GM12872 (cell line): Measurements from ENCODE around the gene ZBTB49.

Source experiments
- TF ChIP-seq, protein P1 (sequence below): IDR thresholded peaks from 3 replicates; pipeline ENCODE4 v1.5.1; 2011; ENCODE audit warnings: low read depth, mild to moderate bottlenecking, low read length, moderate library complexity; ENCODE audit not compliant: insufficient read depth

The ZBTB49 gene

DNA sequence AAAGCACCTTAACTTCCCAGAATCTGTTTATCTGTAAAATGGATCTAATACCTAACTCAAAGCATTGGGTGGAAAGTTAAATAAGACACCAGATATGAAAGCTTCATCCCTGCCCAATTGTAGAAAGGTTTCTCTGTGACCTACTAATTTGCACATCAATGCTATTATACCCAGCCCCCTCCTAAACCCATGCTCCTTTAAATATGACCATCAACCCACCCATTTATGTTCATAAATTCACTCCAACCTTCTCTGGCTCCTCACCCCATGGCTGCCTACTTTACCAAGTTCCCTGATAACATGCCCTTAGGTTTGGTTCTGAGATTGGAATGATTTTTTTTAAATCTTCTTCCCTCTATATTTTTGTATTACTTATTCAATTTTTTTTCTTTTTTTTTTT lies 2.0 kb upstream of the ZBTB49 start:
- TF ChIP-seq, protein P1, sequence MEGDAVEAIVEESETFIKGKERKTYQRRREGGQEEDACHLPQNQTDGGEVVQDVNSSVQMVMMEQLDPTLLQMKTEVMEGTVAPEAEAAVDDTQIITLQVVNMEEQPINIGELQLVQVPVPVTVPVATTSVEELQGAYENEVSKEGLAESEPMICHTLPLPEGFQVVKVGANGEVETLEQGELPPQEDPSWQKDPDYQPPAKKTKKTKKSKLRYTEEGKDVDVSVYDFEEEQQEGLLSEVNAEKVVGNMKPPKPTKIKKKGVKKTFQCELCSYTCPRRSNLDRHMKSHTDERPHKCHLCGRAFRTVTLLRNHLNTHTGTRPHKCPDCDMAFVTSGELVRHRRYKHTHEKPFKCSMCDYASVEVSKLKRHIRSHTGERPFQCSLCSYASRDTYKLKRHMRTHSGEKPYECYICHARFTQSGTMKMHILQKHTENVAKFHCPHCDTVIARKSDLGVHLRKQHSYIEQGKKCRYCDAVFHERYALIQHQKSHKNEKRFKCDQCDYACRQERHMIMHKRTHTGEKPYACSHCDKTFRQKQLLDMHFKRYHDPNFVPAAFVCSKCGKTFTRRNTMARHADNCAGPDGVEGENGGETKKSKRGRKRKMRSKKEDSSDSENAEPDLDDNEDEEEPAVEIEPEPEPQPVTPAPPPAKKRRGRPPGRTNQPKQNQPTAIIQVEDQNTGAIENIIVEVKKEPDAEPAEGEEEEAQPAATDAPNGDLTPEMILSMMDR = no peak

- TF ChIP-seq, protein P1 = no peak
These were observed 996 bp upstream of the ZBTB49 start for GRCh38 chr4:4289055-4289454.

DNA sequence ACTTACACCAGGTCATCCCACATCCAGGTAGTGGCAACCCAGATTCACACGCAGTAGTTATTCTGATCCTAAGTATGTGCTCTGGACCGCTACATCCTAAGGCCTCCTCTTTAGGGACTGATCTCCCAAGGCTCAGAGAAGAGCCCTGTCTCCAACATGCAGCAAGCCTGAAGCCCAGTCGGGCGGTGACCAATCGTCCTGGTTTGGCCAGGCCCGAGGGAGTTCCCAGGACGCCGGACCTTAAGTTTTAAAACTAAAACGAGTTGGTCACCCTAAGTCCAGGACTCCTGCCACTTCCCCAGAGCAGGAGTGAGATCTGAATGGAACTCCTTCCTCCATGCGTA lies 482 bp upstream of the ZBTB49 start:
- TF ChIP-seq, protein P1 = no peak

DNA sequence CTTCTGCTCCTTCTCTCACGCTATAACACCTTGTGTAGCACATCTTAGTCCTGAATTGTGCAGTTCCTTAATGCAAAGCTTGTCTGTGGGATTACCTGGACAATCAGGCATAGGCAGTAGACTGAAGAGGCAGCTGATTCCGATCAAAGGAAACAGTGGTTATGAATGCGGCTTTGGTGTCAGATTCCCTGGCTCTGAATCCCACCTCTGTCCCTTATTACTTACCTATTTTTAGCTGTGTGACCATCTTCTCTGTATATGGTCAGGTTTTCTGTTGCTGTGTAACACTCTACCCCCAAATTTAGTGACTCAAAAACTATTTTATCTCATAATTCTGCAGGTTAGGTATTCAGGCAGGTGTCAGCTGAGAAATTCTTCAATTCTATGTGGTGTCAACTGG lies 3.2 kb downstream of the ZBTB49 start:
- TF ChIP-seq, protein P1 = no peak

DNA sequence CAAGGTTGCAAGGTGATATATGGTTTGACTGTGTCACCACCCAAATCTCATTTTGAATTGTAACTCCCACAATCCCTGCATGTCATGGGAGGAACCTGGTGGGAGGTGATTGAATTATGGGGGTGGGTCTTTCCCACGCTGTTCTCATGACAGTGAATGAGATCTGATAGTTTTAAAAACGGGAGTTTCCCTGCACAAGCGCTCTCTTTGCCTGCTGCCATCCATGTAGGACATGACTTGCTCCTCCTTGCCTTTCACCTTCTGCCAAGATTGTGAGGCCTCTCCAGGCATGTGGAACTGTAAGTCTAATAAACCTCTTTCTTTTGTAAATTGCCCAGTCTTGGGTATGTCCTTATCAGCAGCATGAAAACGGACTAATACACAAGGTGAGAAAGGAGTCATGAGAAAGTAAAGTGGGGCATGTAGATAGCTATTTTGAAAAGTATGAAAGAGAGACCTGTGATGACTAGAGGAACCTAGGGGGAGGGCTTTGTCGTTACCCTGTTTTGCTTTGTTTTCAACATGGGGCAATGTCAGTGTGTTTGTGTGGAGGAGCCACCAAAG lies 6.3 kb downstream of the ZBTB49 start:
- TF ChIP-seq, protein P1 = no peak

GRCh38 chr4:4299006-4299405 lies 9.0 kb downstream of the ZBTB49 start:
- TF ChIP-seq, protein P1 = no peak

DNA sequence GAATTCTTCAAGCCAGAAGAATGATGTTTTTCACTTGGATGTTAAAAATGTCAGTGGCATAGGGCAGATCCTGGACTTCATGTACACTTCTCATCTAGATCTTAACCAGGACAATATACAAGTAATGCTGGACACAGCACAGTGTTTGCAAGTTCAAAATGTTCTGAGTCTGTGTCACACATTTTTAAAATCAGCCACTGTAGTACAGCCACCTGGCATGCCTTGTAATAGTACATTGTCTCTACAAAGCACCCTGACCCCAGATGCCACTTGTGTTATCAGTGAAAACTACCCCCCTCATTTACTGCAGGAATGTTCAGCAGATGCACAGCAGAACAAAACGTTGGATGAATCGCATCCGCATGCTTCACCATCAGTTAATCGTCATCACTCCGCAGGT lies 11.9 kb downstream of the ZBTB49 start:
- TF ChIP-seq, protein P1 = no peak
